ENCODE data around the gene GPR78. TPM values are rescaled to one million over a fixed set of nuclear protein-coding genes. Genes with fewer than 3 reads are reported as not detected.

GPR78 gene
- total and polyA plus RNA-seq, 2 of the 13 experiments (the other 11 are each of a cell fraction or from before 2014, with no cell fraction given), result 0.01 to 0.07 TPM

GRCh38 chr4:8589823-8590545, 9.8 kb downstream of the GPR78 start:
- no peak overlapping the region for H3K9ac ChIP-seq (ENCODE audit: insufficient read depth, low read depth, low read length)
- 0 out of 2 replicates have a peak, but pooled peaks cover 14% of the 10 kb centered on the region for H3K4me1 ChIP-seq (ENCODE audit: insufficient read depth, low read length)
- no peaks in the 10 kb centered on the region for H3K9me3 ChIP-seq (ENCODE audit: low read length)
- ChIA-PET CTCF (ENCODE audit: low intra/inter-chr PET ratio, low total read pairs) (no interaction called here), POLR2A (no interaction called here)
- no TSS peak for BruUV-seq (replicated peaks)
- no peaks in the 10 kb centered on the region for H3K79me2 ChIP-seq (ENCODE audit: insufficient read depth, low read length)
- no peak overlapping the region for H3K4me3 ChIP-seq (replicated peaks in 1 of 3; ENCODE audit: insufficient read depth in 1 of 3, low read depth in 2 of 3, low read length in 3 of 3)
- H3K27ac ChIP-seq (ENCODE audit: extremely low read length, insufficient read depth, low read length), result no peak overlapping the region
- FAIRE-seq, result no peak
- H2AFZ ChIP-seq (ENCODE audit: low read length), result no peak overlapping the region
- DNase-seq (ENCODE audit: low spot score), result no peak
- no peaks in the 10 kb centered on the region for H3K36me3 ChIP-seq (replicated peaks in 1 of 2; ENCODE audit: control insufficient read depth in 1 of 2, insufficient read depth in 2 of 2, low read length in 2 of 2)
- intact Hi-C loops (cut with micrococcal nuclease; ENCODE audit: unreplicated experiment), result no loop called here
- in situ Hi-C loops (cut with HindIII; ENCODE audit: extremely low pct_ligation_motif_present, low pct_unique_long_range_greater_than_20kb), result loop anchor here (5.0 kb wide), 1 partner anchor 118 kb away; no protein-coding TSS in a partner anchor
- H4K20me1 ChIP-seq (ENCODE audit: insufficient read depth, low read length), result peaks cover 5% of the 10 kb centered on the region; the same call in 1 of the 2 replicates
- 4% methylated on average over 10 of the region's 11 CpGs for WGBS (ENCODE audit: low lambda C conversion rate)
- ATAC-seq, result no peak
- no peak overlapping the region for H3K4me2 ChIP-seq (ENCODE audit: low read depth, low read length)
- peaks cover 13 to 67% of the 10 kb centered on the region in 2 experiments for H3K27me3 ChIP-seq (ENCODE audit: control insufficient read depth in 1 of 2, insufficient read depth in 2 of 2, low read length in 2 of 2)
- TF ChIP-seq MAZ (IDR thresholded peaks at IDR 0.05; ENCODE audit: borderline replicate concordance, low read depth, low read length) (no peak), MAZ (CRISPR knock-in tag; IDR thresholded peaks at IDR 0.05; ENCODE audit: low read depth) (no peak), YEATS4 (CRISPR knock-in tag; IDR thresholded peaks at IDR 0.05; ENCODE audit: borderline replicate concordance) (no peak), ZNF678 (CRISPR knock-in tag; IDR thresholded peaks at IDR 0.05) (no peak), ZNF510 (CRISPR knock-in tag; IDR thresholded peaks at IDR 0.05; ENCODE audit: low read depth) (no peak), ZNF687 (CRISPR knock-in tag; IDR thresholded peaks at IDR 0.05) (no peak), SP4 (CRISPR knock-in tag; IDR thresholded peaks at IDR 0.05) (no peak), RXRB (CRISPR knock-in tag; IDR thresholded peaks at IDR 0.05; ENCODE audit: borderline replicate concordance) (no peak), FOXJ3 (CRISPR knock-in tag; IDR thresholded peaks at IDR 0.05; ENCODE audit: borderline replicate concordance) (no peak), ZSCAN20 (CRISPR knock-in tag; IDR thresholded peaks at IDR 0.05; ENCODE audit: borderline replicate concordance) (no peak), RELA (CRISPR knock-in tag; IDR thresholded peaks at IDR 0.05) (no peak), ZNF576 (CRISPR knock-in tag; IDR thresholded peaks at IDR 0.05) (no peak), CSRNP2 (CRISPR knock-in tag; conservative IDR thresholded peaks at IDR 0.05; ENCODE audit: low read depth) (no peak), PRDM15 (CRISPR knock-in tag; IDR thresholded peaks at IDR 0.05) (no peak)
